ENCODE data around the gene MINDY3.
A peak's percentile ranks its signal among the peaks of the same experiment; 100 is the strongest.
"Not testable (repeated sequence)": the region's sequence is repeated elsewhere in the genome, so short reads cannot be mapped to it uniquely, and the experiment has no call there.

The MINDY3 gene

GRCh38 chr10:15856328-15857015, 3.8 kb downstream of the MINDY3 start:
- DNase-seq (ENCODE audit: low read depth), result peak; percentile 6

GRCh38 chr10:15853800-15854199, 6.5 kb downstream of the MINDY3 start:
- no peak for DNase-seq (ENCODE audit: low read depth)

GRCh38 chr10:15852111-15852557, 8.2 kb downstream of the MINDY3 start:
- DNase-seq (ENCODE audit: low read depth), result no peak

GRCh38 chr10:15850337-15850978, 9.8 kb downstream of the MINDY3 start:
- not testable (repeated sequence) for DNase-seq (ENCODE audit: low read depth)

- no peak for DNase-seq (ENCODE audit: low read depth)
Observed at GRCh38 chr10:15849316-15849715, 11.0 kb downstream of the MINDY3 start.

GRCh38 chr10:15847481-15847880, 12.8 kb downstream of the MINDY3 start:
- no peak for DNase-seq (ENCODE audit: low read depth)

- no peak for DNase-seq (ENCODE audit: low read depth)
Observed at GRCh38 chr10:15844517-15844916, 15.8 kb downstream of the MINDY3 start.

- no peak for DNase-seq (ENCODE audit: low read depth)
Observed at GRCh38 chr10:15843695-15844094, 16.6 kb downstream of the MINDY3 start.

- peak; percentile 23 for DNase-seq (ENCODE audit: low read depth)
Observed at GRCh38 chr10:15842556-15843169, 17.6 kb downstream of the MINDY3 start.

- DNase-seq (ENCODE audit: low read depth), result no peak
Observed at GRCh38 chr10:15841696-15842095, 18.6 kb downstream of the MINDY3 start.

- DNase-seq (ENCODE audit: low read depth), result no peak
Observed at GRCh38 chr10:15836807-15837206, 23.5 kb downstream of the MINDY3 start.

- no peak for DNase-seq (ENCODE audit: low read depth)
Observed at GRCh38 chr10:15829495-15829894, 30.8 kb downstream of the MINDY3 start.

- peak; percentile 36 for DNase-seq (ENCODE audit: low read depth)
Observed at GRCh38 chr10:15824498-15824897, 35.8 kb downstream of the MINDY3 start.

GRCh38 chr10:15822131-15822530, 38.2 kb downstream of the MINDY3 start:
- no peak for DNase-seq (ENCODE audit: low read depth)

- DNase-seq (ENCODE audit: low read depth), result no peak
Observed at GRCh38 chr10:15821046-15821683, 39.1 kb downstream of the MINDY3 start.

GRCh38 chr10:15817409-15818046, 42.8 kb downstream of the MINDY3 start:
- no peak for DNase-seq (ENCODE audit: low read depth)

GRCh38 chr10:15815242-15815885, 44.9 kb downstream of the MINDY3 start:
- DNase-seq (ENCODE audit: low read depth), result no peak

- no peak for DNase-seq (ENCODE audit: low read depth)
Observed at GRCh38 chr10:15814565-15814964, 45.7 kb downstream of the MINDY3 start.

- DNase-seq (ENCODE audit: low read depth), result peak; percentile 2
Observed at GRCh38 chr10:15813415-15813814, 46.9 kb downstream of the MINDY3 start.

- DNase-seq (ENCODE audit: low read depth), result no peak
Observed at GRCh38 chr10:15809450-15809849, 50.9 kb downstream of the MINDY3 start.

GRCh38 chr10:15808204-15808797, 52.0 kb downstream of the MINDY3 start:
- DNase-seq (ENCODE audit: low read depth), result no peak

Data from ELR (cell line).